CD14-positive monocyte (primary cell): ENCODE measurements around the gene MIS18BP1. TPM values are rescaled to one million over a fixed set of nuclear protein-coding genes. Genes with fewer than 3 reads are reported as not detected.

Source experiments
- DNase-seq, 3 donors: peaks; one replicate each; pipeline ENCODE4 v3.0.0-alpha.2; 2011 to 2022
- H2AFZ ChIP-seq: 2 replicates; pipeline ENCODE4 v1.6.0; 2012; ENCODE audit warnings: mild to moderate bottlenecking, low read depth, low read length, inconsistent platforms; ENCODE audit not compliant: insufficient read depth, poor library complexity, severe bottlenecking
- H3K27ac ChIP-seq, 2 donors: 1 replicate in 1 of 2; 2 replicates in 1 of 2; pipeline ENCODE4 v1.5.1; 2012 to 2013; ENCODE audit warnings: low read length in 2 of 2, control low read depth in 1 of 2, inconsistent platforms in 1 of 2, low read depth in 1 of 2, mild to moderate bottlenecking in 1 of 2
- H3K27me3 ChIP-seq, 2 donors: one replicate each; pipeline versions ENCODE4 v1.6.0 to v1.6.1; 2011 to 2013; ENCODE audit warnings: low read length in 2 of 2; ENCODE audit not compliant: control insufficient read depth in 2 of 2, insufficient read depth in 2 of 2
- H3K36me3 ChIP-seq, 2 donors: replicated peaks in 1 of 2; 1 replicate in 1 of 2; 2 replicates in 1 of 2; pipeline versions ENCODE4 v1.5.1 to v1.6.1; 2012 to 2013; ENCODE audit warnings: low read length in 2 of 2, control low read depth in 1 of 2, inconsistent platforms in 1 of 2, mild to moderate bottlenecking in 1 of 2; ENCODE audit not compliant: insufficient read depth in 2 of 2, control insufficient read depth in 1 of 2
- H3K4me1 ChIP-seq, 2 donors: 1 replicate in 1 of 2; 2 replicates in 1 of 2; pipeline versions ENCODE4 v1.5.1 to v1.6.1; 2012 to 2013; ENCODE audit warnings: low read length in 2 of 2, control low read depth in 1 of 2, inconsistent platforms in 1 of 2, mild to moderate bottlenecking in 1 of 2, moderate library complexity in 1 of 2; ENCODE audit not compliant: insufficient read depth in 2 of 2, control insufficient read depth in 1 of 2
- H3K4me2 ChIP-seq: replicated peaks from 2 replicates; pipeline ENCODE3; 2012; ENCODE audit warnings: low read length, moderate library complexity, mild to moderate bottlenecking; ENCODE audit not compliant: poor library complexity, severe bottlenecking; ENCODE audit errors: extremely low read depth
- H3K4me3 ChIP-seq, 3 experiments: fragments of 200-600 bp in 1 of 3; sonication (generic) in 1 of 3; replicated peaks in 1 of 3; 1 replicate in 2 of 3; 2 replicates in 1 of 3; pipeline ENCODE4 v1.5.1; 2011 to 2013; ENCODE audit warnings: low read length in 3 of 3, mild to moderate bottlenecking in 3 of 3, control low read depth in 2 of 3, low read depth in 2 of 3, inconsistent platforms in 1 of 3, moderate library complexity in 1 of 3
- H3K79me2 ChIP-seq: 2 replicates; pipeline ENCODE4 v1.6.0; 2012; ENCODE audit warnings: mild to moderate bottlenecking, control low read depth, inconsistent platforms, low read length, moderate library complexity; ENCODE audit not compliant: insufficient read depth
- H3K9ac ChIP-seq: 2 replicates; pipeline ENCODE4 v1.6.0; 2017; ENCODE audit warnings: low read length, mild to moderate bottlenecking; ENCODE audit not compliant: insufficient read depth, poor library complexity, severe bottlenecking
- H3K9me3 ChIP-seq, 2 donors: replicated peaks in 1 of 2; 1 replicate in 1 of 2; 2 replicates in 1 of 2; pipeline versions ENCODE4 v1.5.1 to v1.6.1; 2012 to 2013; ENCODE audit warnings: low read length in 2 of 2, control low read depth in 1 of 2; ENCODE audit not compliant: control insufficient read depth in 1 of 2, insufficient read depth in 1 of 2
- H4K20me1 ChIP-seq: 2 replicates; pipeline ENCODE4 v1.6.0; 2012; ENCODE audit warnings: mild to moderate bottlenecking, low read length, control low read depth, moderate library complexity; ENCODE audit not compliant: insufficient read depth
- H3K27ac Mint-ChIP-seq, 7 donors: one replicate each; pipeline ENCODE4 v1.8.0; 2020; ENCODE audit warnings: mild to moderate bottlenecking in 7 of 7, mixed read lengths in 7 of 7, moderate library complexity in 6 of 7, inconsistent platforms in 2 of 7
- H3K27me3 Mint-ChIP-seq, 3 donors: one replicate each; pipeline ENCODE4 v1.8.0; 2021 to 2022; ENCODE audit warnings: low read depth in 3 of 3, mild to moderate bottlenecking in 3 of 3, mixed read lengths in 3 of 3, moderate library complexity in 3 of 3, inconsistent platforms in 1 of 3
- H3K36me3 Mint-ChIP-seq, 2 donors: one replicate each; pipeline ENCODE4 v1.8.0; 2020; ENCODE audit warnings: mixed read lengths in 2 of 2, inconsistent platforms in 1 of 2, mild to moderate bottlenecking in 1 of 2
- H3K4me1 Mint-ChIP-seq: one replicate; pipeline ENCODE4 v1.8.0; 2020; ENCODE audit warnings: mild to moderate bottlenecking, mixed read lengths
- H3K4me3 Mint-ChIP-seq, 2 donors: one replicate each; pipeline ENCODE4 v1.8.0; 2020; ENCODE audit warnings: mild to moderate bottlenecking in 2 of 2, mixed read lengths in 2 of 2, moderate library complexity in 1 of 2
- H3K9me3 Mint-ChIP-seq, 7 donors: one replicate each; pipeline ENCODE4 v1.8.0; 2020 to 2022; ENCODE audit warnings: mixed read lengths in 7 of 7, mild to moderate bottlenecking in 6 of 7, moderate library complexity in 6 of 7, inconsistent platforms in 2 of 7
- WGBS: methylation state at CpG from one replicate; pipeline ENCODE4 v1.1.5; 2013; ENCODE audit warnings: missing lambda C conversion rate; ENCODE audit not compliant: insufficient coverage; 5-methylcytosine and 5-hydroxymethylcytosine counted together
- intact Hi-C, 2 donors: fragments of 100-400 bp; cut with micrococcal nuclease; formaldehyde crosslinking; loops; one replicate each; pipeline versions ENCODE4 v1.15.0 to v1.15.1; 2023
- polyA plus RNA-seq, 3 donors: library from polyadenylated mRNA; depleted of rRNA in 1 of 3; unstranded in 2 of 3; stranded (reverse) in 1 of 3; fragments of 300-500 nt in 2 of 3; fragments of >200 nt in 1 of 3; fragmentation: Illumina TruSeq in 2 of 3; gene quantifications; 1 replicate in 2 of 3; 2 replicates in 1 of 3; pipeline ENCODE4 v1.2.3, GENCODE V29; 2012 to 2021
- TF ChIP-seq, protein P1 (sequence below): fragments of 200-600 bp; IDR thresholded peaks from one replicate; pipeline ENCODE4 v1.8.0; 2022; ENCODE audit warnings: antibody characterized with exemption, mild to moderate bottlenecking

Gene MIS18BP1
- polyA plus RNA-seq, 3 donors, result 39.2 to 61.8 (median 45.6) TPM

DNA sequence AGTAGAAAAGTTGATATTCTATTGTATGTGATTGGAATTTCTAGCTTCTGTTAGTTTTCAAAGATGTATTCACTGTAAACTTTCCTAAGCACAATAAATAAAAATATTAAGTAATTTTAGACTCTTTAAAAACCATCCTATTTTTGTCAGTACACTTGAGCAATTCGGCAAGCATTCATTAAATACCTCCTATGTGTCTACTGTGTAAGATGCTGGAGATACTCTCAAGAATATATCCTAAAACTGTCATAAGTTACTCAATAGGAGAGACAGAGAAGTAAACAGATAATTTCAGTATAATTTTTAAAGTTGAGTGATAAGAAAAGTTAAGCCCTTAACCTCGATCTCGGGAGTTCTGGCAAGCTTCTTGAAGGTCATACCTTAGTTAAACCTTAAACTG is 71.2 kb downstream of the MIS18BP1 start:
- Histone ChIP-seq H4K20me1 (no peaks in the 10 kb centered on the region), H3K4me2 (no peak overlapping the region), H3K79me2 (no peaks in the 10 kb centered on the region), H3K4me3 (no peak overlapping the region), H2AFZ (no peak overlapping the region), H3K27ac (no peak overlapping the region), H3K27me3 (no peaks in the 10 kb centered on the region), H3K9ac (no peak overlapping the region), H3K9me3 (no peaks in the 10 kb centered on the region), H3K4me1 (peaks cover 6 to 8% of the 10 kb centered on the region in 2 donors), H3K36me3 (peaks cover 0 to 6% of the 10 kb centered on the region in 2 donors)
- Mint-ChIP-seq H3K9me3 (peaks cover 0 to 2% (median 0%) of the 10 kb centered on the region in 7 donors), H3K4me3 (no peak overlapping the region), H3K36me3 (peaks cover 9 to 10% of the 10 kb centered on the region in 2 donors), H3K4me1 (peaks cover 8% of the 10 kb centered on the region), H3K27me3 (peaks cover 0 to 1% (median 1%) of the 10 kb centered on the region in 3 donors), H3K27ac (no peak overlapping the region)
- TF ChIP-seq, protein P1, sequence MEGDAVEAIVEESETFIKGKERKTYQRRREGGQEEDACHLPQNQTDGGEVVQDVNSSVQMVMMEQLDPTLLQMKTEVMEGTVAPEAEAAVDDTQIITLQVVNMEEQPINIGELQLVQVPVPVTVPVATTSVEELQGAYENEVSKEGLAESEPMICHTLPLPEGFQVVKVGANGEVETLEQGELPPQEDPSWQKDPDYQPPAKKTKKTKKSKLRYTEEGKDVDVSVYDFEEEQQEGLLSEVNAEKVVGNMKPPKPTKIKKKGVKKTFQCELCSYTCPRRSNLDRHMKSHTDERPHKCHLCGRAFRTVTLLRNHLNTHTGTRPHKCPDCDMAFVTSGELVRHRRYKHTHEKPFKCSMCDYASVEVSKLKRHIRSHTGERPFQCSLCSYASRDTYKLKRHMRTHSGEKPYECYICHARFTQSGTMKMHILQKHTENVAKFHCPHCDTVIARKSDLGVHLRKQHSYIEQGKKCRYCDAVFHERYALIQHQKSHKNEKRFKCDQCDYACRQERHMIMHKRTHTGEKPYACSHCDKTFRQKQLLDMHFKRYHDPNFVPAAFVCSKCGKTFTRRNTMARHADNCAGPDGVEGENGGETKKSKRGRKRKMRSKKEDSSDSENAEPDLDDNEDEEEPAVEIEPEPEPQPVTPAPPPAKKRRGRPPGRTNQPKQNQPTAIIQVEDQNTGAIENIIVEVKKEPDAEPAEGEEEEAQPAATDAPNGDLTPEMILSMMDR, result no peak
- DNase-seq, result no peak
- 100% methylated on average over 2 of the region's 3 CpGs for WGBS
- intact Hi-C loops, result no loop called here

DNA sequence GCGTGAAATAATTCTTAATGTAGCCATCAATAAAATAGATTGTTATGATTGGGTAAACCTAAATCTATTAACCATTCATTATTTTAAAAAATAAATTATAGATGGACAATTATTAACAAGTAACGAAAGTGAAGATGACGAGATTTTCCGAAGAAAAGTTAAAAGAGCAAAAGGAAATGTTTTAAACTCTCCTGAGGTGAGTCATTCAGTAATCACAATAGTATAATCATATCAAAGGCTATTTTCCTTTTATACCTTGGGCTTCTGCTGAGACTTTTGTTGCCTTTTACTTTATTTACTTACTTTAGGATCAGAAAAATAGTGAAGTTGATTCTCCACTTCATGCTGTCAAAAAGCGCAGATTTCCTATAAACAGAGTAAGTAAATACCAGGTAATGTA is 71.7 kb downstream of the MIS18BP1 start:
- no peak overlapping the region for H3K9ac ChIP-seq
- H2AFZ ChIP-seq, result no peak overlapping the region
- Mint-ChIP-seq H3K27me3 (peaks cover 0 to 1% (median 1%) of the 10 kb centered on the region in 3 donors), H3K4me3 (no peak overlapping the region), H3K4me1 (peaks cover 12% of the 10 kb centered on the region), H3K27ac (no peak overlapping the region), H3K36me3 (peaks cover 7% of the 10 kb centered on the region in 2 donors), H3K9me3 (peaks cover 0 to 2% (median 0%) of the 10 kb centered on the region in 7 donors)
- H3K27ac ChIP-seq, result no peak overlapping the region
- H3K4me1 ChIP-seq, result peaks cover 6 to 8% of the 10 kb centered on the region in 2 donors
- no peak overlapping the region for H3K4me3 ChIP-seq
- no peaks in the 10 kb centered on the region for H3K9me3 ChIP-seq
- H3K4me2 ChIP-seq, result no peak overlapping the region
- no peaks in the 10 kb centered on the region for H3K79me2 ChIP-seq
- intact Hi-C loops, result no loop called here
- H4K20me1 ChIP-seq, result no peaks in the 10 kb centered on the region
- no peaks in the 10 kb centered on the region for H3K27me3 ChIP-seq
- WGBS, result no CpG with 5 or more reads among the region's 5 CpGs
- peaks cover 0 to 2% of the 10 kb centered on the region in 2 donors for H3K36me3 ChIP-seq
- DNase-seq, result no peak
- TF ChIP-seq, protein P1, result no peak
